Right lobe of liver (tissue), 4 donors: ENCODE measurements around the gene CCDC81.

Experiments used
- CTCF ChIP-seq, 4 donors: fragments of 200-600 bp in 3 of 4; fragments of 450-650 bp in 1 of 4; IDR thresholded peaks; one replicate each; pipeline versions ENCODE4 v1.5.1 to v1.8.0; 2016 to 2022; ENCODE audit warnings: antibody characterized with exemption in 4 of 4, mild to moderate bottlenecking in 2 of 4
- POLR2A ChIP-seq: fragments of 450-650 bp; IDR thresholded peaks from one replicate; pipeline ENCODE4 v1.6.1; 2017; ENCODE audit warnings: antibody characterized with exemption, mild to moderate bottlenecking
- donor health status: DM: no; HTN: no; CAD: no.
- donor health status: DM: no; HTN: no; CAD: no.
- donor health status: DM: no; HTN: yes; CAD: no.

- TF ChIP-seq POLR2A (no peak), CTCF (IDR thresholded peaks at IDR 0.05) (no peak)
These were observed 5.0 kb upstream of the CCDC81 start for GRCh38 chr11:86369668-86370067.
